Stimulated activated memory B cell treated with anti-CD40 and anti-IgM and Interleukin-4, amounts not matched to agents 10 μg/mL and 1 μg/mL and 100 μg/mL, for 72 hours (primary cell): ENCODE measurements around the gene MAML2.

Experiments used
- ATAC-seq: fragments of 150-1000 bp; cut with Tn5 transposase; 2 replicates; pipeline ENCODE4 v1.10.0; 2021
- H3K27ac Mint-ChIP-seq: one replicate; pipeline ENCODE4 v1.8.0; 2022; ENCODE audit warnings: mild to moderate bottlenecking, mixed read lengths
- H3K27me3 Mint-ChIP-seq: one replicate; pipeline ENCODE4 v1.8.0; 2022; ENCODE audit warnings: mixed read lengths
- H3K36me3 Mint-ChIP-seq: one replicate; pipeline ENCODE4 v1.8.0; 2022; ENCODE audit warnings: mixed read lengths
- H3K4me1 Mint-ChIP-seq: one replicate; pipeline ENCODE4 v1.8.0; 2022; ENCODE audit warnings: mixed read lengths
- H3K4me3 Mint-ChIP-seq: one replicate; pipeline ENCODE4 v1.8.0; 2022; ENCODE audit warnings: mild to moderate bottlenecking, moderate library complexity, mixed read lengths
- H3K9me3 Mint-ChIP-seq: one replicate; pipeline ENCODE4 v1.8.0; 2022; ENCODE audit warnings: mixed read lengths

Gene MAML2

GRCh38 chr11:95991101-95991500 is 351.9 kb downstream of the MAML2 start:
- Mint-ChIP-seq H3K9me3 (no peaks in the 10 kb centered on the region), H3K27ac (no peak overlapping the region), H3K27me3 (no peaks in the 10 kb centered on the region), H3K4me3 (no peak overlapping the region), H3K36me3 (peaks cover 52% of the 10 kb centered on the region), H3K4me1 (peaks cover 7% of the 10 kb centered on the region)
- ATAC-seq = no peak

- no peaks in the 10 kb centered on the region for H3K27me3 Mint-ChIP-seq
- H3K4me3 Mint-ChIP-seq = no peak overlapping the region
- ATAC-seq = no peak
- H3K36me3 Mint-ChIP-seq = peaks cover 58% of the 10 kb centered on the region
- peaks cover 7% of the 10 kb centered on the region for H3K4me1 Mint-ChIP-seq
- no peaks in the 10 kb centered on the region for H3K9me3 Mint-ChIP-seq
- H3K27ac Mint-ChIP-seq = no peak overlapping the region
These were observed 353.2 kb downstream of the MAML2 start for GRCh38 chr11:95989780-95990179.

- Mint-ChIP-seq H3K27me3 (no peaks in the 10 kb centered on the region), H3K4me1 (peaks cover 2% of the 10 kb centered on the region), H3K27ac (no peak overlapping the region), H3K4me3 (no peak overlapping the region), H3K9me3 (no peaks in the 10 kb centered on the region), H3K36me3 (peaks cover 59% of the 10 kb centered on the region)
- ATAC-seq = no peak
These were observed 353.9 kb downstream of the MAML2 start for GRCh38 chr11:95989076-95989605.

GRCh38 chr11:95985174-95985808 is 357.7 kb downstream of the MAML2 start:
- no peak overlapping the region for H3K27ac Mint-ChIP-seq
- peaks cover 63% of the 10 kb centered on the region for H3K36me3 Mint-ChIP-seq
- no peaks in the 10 kb centered on the region for H3K4me1 Mint-ChIP-seq

GRCh38 chr11:95984072-95984471 is 358.9 kb downstream of the MAML2 start:
- no peaks in the 10 kb centered on the region for H3K27me3 Mint-ChIP-seq
- H3K4me3 Mint-ChIP-seq = no peak overlapping the region
- ATAC-seq = no peak
- no peaks in the 10 kb centered on the region for H3K4me1 Mint-ChIP-seq
- peaks cover 63% of the 10 kb centered on the region for H3K36me3 Mint-ChIP-seq
- H3K9me3 Mint-ChIP-seq = no peaks in the 10 kb centered on the region
- H3K27ac Mint-ChIP-seq = no peak overlapping the region

More at GRCh38 chr11:95985174-95985808, 357.7 kb downstream of the MAML2 start:
- no peak for ATAC-seq
- H3K27me3 Mint-ChIP-seq = no peaks in the 10 kb centered on the region
- no peak overlapping the region for H3K4me3 Mint-ChIP-seq
- no peaks in the 10 kb centered on the region for H3K9me3 Mint-ChIP-seq

GRCh38 chr11:95977534-95978174 is 365.3 kb downstream of the MAML2 start:
- no peak overlapping the region for H3K27ac Mint-ChIP-seq
- H3K36me3 Mint-ChIP-seq = peaks cover 51% of the 10 kb centered on the region
- no peaks in the 10 kb centered on the region for H3K27me3 Mint-ChIP-seq
- H3K4me3 Mint-ChIP-seq = no peak overlapping the region
- no peaks in the 10 kb centered on the region for H3K4me1 Mint-ChIP-seq
- ATAC-seq = no peak
- no peaks in the 10 kb centered on the region for H3K9me3 Mint-ChIP-seq

- Mint-ChIP-seq H3K4me3 (no peak overlapping the region), H3K36me3 (peaks cover 48% of the 10 kb centered on the region), H3K9me3 (no peaks in the 10 kb centered on the region), H3K27ac (no peak overlapping the region), H3K4me1 (no peaks in the 10 kb centered on the region), H3K27me3 (no peaks in the 10 kb centered on the region)
- no peak for ATAC-seq
These were observed 366.4 kb downstream of the MAML2 start for GRCh38 chr11:95976550-95976949.

- Mint-ChIP-seq H3K9me3 (no peaks in the 10 kb centered on the region), H3K4me3 (no peak overlapping the region), H3K4me1 (no peaks in the 10 kb centered on the region), H3K36me3 (peaks cover 36% of the 10 kb centered on the region), H3K27ac (no peak overlapping the region), H3K27me3 (no peaks in the 10 kb centered on the region)
- no peak for ATAC-seq
These were observed 367.7 kb downstream of the MAML2 start for GRCh38 chr11:95975343-95975742.

- peaks cover 5% of the 10 kb centered on the region for H3K36me3 Mint-ChIP-seq
- H3K27me3 Mint-ChIP-seq = no peaks in the 10 kb centered on the region
- H3K4me1 Mint-ChIP-seq = no peaks in the 10 kb centered on the region
- H3K9me3 Mint-ChIP-seq = peaks cover 5% of the 10 kb centered on the region
- H3K27ac Mint-ChIP-seq = no peak overlapping the region
- H3K4me3 Mint-ChIP-seq = no peak overlapping the region
- no peak for ATAC-seq
These were observed 370.9 kb downstream of the MAML2 start for GRCh38 chr11:95972060-95972459.

- Mint-ChIP-seq H3K27ac (no peak overlapping the region), H3K4me3 (no peak overlapping the region), H3K4me1 (no peaks in the 10 kb centered on the region)
These were observed 374.4 kb downstream of the MAML2 start for GRCh38 chr11:95968585-95968984.

GRCh38 chr11:95964281-95964680 is 378.7 kb downstream of the MAML2 start:
- Mint-ChIP-seq H3K36me3 (no peaks in the 10 kb centered on the region), H3K27ac (no peak overlapping the region), H3K27me3 (no peaks in the 10 kb centered on the region), H3K4me3 (no peak overlapping the region), H3K9me3 (peaks cover 5% of the 10 kb centered on the region), H3K4me1 (no peaks in the 10 kb centered on the region)
- no peak for ATAC-seq

More at GRCh38 chr11:95968585-95968984, 374.4 kb downstream of the MAML2 start:
- Mint-ChIP-seq H3K27me3 (no peaks in the 10 kb centered on the region), H3K9me3 (peaks cover 5% of the 10 kb centered on the region), H3K36me3 (no peaks in the 10 kb centered on the region)
- ATAC-seq = no peak

- no peak for ATAC-seq
- H3K9me3 Mint-ChIP-seq = no peaks in the 10 kb centered on the region
- no peaks in the 10 kb centered on the region for H3K27me3 Mint-ChIP-seq
- no peaks in the 10 kb centered on the region for H3K4me1 Mint-ChIP-seq
- H3K27ac Mint-ChIP-seq = no peak overlapping the region
- no peaks in the 10 kb centered on the region for H3K36me3 Mint-ChIP-seq
- no peak overlapping the region for H3K4me3 Mint-ChIP-seq
These were observed 381.2 kb downstream of the MAML2 start for GRCh38 chr11:95961758-95962157.

GRCh38 chr11:95950905-95951304 is 392.1 kb downstream of the MAML2 start:
- ATAC-seq = no peak
- no peak overlapping the region for H3K4me3 Mint-ChIP-seq
- H3K36me3 Mint-ChIP-seq = peaks cover 10% of the 10 kb centered on the region
- no peaks in the 10 kb centered on the region for H3K4me1 Mint-ChIP-seq
- no peak overlapping the region for H3K27ac Mint-ChIP-seq
- H3K9me3 Mint-ChIP-seq = peaks cover 13% of the 10 kb centered on the region
- no peaks in the 10 kb centered on the region for H3K27me3 Mint-ChIP-seq

- no peaks in the 10 kb centered on the region for H3K27me3 Mint-ChIP-seq
- ATAC-seq = no peak
- H3K4me1 Mint-ChIP-seq = no peaks in the 10 kb centered on the region
- peaks cover 18% of the 10 kb centered on the region for H3K36me3 Mint-ChIP-seq
- H3K27ac Mint-ChIP-seq = no peak overlapping the region
- peaks cover 22% of the 10 kb centered on the region for H3K9me3 Mint-ChIP-seq
- H3K4me3 Mint-ChIP-seq = no peak overlapping the region
These were observed 394.4 kb downstream of the MAML2 start for GRCh38 chr11:95948637-95949036.

GRCh38 chr11:95944623-95945022 is 398.4 kb downstream of the MAML2 start:
- no peaks in the 10 kb centered on the region for H3K4me1 Mint-ChIP-seq
- peaks cover 26% of the 10 kb centered on the region for H3K9me3 Mint-ChIP-seq
- no peak overlapping the region for H3K27ac Mint-ChIP-seq

GRCh38 chr11:95943546-95943945 is 399.4 kb downstream of the MAML2 start:
- ATAC-seq = no peak
- no peak overlapping the region for H3K4me3 Mint-ChIP-seq
- no peak overlapping the region for H3K27ac Mint-ChIP-seq
- H3K4me1 Mint-ChIP-seq = no peaks in the 10 kb centered on the region
- H3K9me3 Mint-ChIP-seq = peaks cover 22% of the 10 kb centered on the region
- H3K36me3 Mint-ChIP-seq = peaks cover 14% of the 10 kb centered on the region
- no peaks in the 10 kb centered on the region for H3K27me3 Mint-ChIP-seq

More at GRCh38 chr11:95944623-95945022, 398.4 kb downstream of the MAML2 start:
- Mint-ChIP-seq H3K4me3 (no peak overlapping the region), H3K27me3 (no peaks in the 10 kb centered on the region), H3K36me3 (peaks cover 20% of the 10 kb centered on the region)
- no peak for ATAC-seq
